Measurements from ENCODE around the gene CALD1.

Gene CALD1

DNA sequence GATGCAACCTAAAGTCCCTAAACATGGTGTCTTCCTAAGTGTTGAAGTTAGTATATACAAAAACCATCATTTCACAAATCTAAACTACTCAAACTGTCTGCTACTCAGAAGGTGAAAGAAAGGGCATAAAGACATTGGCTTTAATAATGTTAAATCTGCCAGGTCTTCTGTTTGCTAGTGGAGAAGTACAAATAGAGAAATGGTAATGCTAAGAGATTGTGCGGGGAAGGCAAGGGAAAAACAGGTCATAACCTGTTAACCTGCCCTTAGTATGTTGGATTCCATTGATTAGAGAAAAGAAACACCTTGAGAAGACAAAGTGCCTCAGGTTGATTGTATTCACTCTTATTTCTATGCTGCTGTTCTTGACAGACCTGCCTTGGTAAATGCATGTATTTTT is 80.3 kb downstream of the CALD1 start:
- no peak for DNase-seq (ENCODE audit: low read depth, low spot score)

DNA sequence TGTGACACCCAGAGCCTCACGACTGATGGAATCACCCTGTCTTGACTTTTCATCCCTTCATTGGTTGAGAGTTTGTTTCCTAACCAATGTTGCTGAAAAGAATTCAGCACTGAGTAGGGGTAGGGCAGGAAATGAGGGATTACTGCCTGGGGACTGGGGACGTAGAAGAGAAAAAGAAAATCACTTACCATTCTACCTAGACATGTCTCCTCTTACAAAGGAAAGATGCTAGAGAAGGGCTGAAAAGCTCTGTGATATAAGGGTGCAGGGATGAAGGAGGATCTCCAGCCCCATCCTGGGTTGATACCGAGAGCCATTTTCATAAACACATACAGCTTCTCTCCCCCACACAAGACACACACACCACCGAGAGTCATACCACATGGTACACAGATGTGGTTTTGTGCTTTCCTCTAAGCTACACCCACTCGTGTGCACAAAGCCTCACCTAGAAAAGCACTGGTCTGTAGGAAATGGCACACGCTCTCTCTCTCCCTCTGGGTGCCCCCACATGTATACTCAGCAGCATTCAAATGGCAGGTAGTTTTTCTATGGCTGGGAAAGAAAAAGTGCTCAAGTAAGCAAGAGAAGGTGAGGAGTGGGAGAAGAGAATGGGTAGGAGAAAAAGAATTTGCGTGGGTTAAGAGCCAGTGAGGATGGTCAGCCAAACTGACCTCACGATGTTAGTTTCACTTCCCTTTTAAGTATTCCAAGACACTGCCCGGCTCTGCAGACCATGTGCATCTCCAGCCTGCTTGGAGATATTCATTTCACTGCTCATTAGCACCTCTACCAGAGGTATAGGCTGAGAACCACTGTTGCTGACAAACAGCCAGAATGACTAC is 85.8 kb downstream of the CALD1 start:
- DNase-seq (ENCODE audit: low read depth, low spot score), result peak; percentile 3

DNA sequence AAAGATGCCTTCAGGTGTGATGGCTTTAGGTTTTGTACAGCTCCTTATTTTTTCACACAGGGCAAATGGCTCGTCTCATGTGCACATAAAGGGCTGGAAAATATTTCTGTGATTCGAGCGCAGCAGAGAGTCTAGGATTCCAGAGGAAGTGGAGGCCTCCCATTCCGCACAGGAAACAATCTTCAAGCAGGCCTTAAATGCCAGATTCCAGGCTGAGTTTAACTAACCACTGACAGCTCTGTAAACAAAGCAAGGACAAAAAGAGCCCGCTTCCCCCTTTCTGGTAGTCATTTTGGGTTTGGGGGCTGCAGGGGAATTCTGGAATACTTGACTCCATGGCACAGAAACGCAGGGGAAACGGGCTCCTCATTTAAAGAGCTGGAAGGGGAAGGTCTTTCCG is 87.2 kb downstream of the CALD1 start:
- no peak for DNase-seq (ENCODE audit: low read depth, low spot score)

DNA sequence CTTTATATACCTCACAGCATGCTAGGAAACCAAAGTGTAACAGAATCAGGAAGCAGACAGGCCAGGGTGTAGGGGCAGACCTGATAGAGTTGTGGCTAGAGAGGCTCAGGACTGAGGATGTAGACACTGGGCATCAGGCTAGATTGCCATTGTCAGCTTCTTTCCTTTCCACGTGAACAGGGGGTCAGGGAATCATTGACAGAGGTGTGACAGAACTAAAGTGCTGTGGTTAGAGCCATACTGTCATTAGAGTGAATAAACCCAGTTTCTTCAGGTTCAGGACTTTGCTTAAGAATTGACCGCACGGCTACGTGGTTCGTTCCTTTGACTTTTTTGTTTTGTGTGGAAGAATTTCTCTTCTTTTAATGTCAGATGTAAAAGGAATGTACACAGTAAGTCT is 90.7 kb downstream of the CALD1 start:
- no peak for DNase-seq (ENCODE audit: low read depth, low spot score)

DNA sequence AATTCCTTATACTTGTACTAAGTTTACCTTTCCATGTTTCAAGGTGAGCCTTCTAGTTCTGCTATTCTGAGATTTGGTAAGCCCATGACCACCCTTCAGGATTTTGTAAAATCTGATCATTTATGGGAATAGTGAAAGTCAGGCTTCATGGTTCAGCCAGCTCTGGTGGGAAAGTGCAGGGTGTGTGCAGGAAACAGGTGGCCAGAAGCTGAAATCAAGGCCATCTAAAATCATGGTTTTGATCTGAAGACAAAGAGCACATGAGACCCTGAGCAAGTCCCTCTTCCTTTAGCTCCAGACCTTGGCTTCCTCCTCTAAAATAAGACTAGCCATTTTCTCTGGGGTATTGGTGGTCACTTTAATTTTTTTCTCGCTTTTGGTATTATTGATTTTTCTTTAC is 91.3 kb downstream of the CALD1 start:
- no peak for DNase-seq (ENCODE audit: low read depth, low spot score)

DNA sequence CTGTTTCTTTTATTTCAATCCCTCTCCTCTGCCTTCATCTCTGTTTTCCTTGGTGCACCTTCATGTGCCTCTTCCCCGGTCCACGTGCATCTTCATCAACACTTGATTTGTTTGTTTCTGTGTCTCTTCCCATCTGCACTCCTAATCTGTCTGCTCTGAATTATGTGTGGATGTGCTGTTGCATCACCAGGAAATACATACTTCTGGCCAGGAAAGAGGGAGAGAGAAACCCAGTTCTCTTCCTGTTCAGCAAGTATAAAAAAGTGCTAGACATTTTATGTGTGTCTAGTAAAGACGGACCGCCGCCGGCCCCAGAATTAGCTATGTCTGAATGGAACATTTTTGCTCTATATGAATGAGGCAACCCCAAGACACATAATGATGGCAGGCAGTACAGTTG is 93.8 kb downstream of the CALD1 start:
- no peak for DNase-seq (ENCODE audit: low read depth, low spot score)

DNA sequence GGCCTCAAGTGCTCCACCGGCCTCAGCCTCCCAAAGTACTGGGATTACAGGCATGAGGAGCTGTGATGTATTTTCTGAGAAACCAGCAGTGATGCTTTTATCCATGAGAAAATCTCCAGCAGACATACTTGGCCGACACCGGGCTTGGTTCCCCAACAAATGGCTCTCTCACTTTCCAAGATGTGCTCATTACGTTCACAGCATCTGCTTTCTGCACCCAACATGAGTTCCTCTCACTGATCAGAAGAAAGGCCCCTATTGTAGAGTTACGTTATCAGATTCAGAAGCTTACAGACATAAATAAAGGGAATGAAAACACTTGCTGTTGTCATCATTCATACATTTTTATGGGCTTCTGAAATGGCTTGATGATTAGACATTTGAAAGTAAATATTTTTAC is 95.0 kb downstream of the CALD1 start:
- DNase-seq (ENCODE audit: low read depth, low spot score), result no peak

DNA sequence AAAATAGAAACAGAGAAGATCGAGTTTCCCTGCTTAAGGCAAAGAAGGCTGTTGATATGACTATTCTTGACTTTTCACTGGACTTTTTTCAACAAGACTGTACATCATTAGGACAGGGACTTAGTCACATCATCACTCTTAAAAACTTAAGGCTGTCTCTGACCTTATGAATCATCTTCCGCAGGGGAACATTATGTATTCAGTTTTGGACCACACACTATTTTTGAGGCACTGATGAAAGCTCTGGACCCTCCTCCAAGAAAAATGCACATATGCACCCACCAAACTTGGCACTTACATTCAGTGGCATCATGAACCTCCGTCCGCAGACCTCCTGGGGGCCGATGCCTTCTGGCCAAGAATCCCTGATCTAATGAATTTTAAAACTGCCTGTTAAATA is 96.4 kb downstream of the CALD1 start:
- DNase-seq (ENCODE audit: low read depth, low spot score), result no peak

DNA sequence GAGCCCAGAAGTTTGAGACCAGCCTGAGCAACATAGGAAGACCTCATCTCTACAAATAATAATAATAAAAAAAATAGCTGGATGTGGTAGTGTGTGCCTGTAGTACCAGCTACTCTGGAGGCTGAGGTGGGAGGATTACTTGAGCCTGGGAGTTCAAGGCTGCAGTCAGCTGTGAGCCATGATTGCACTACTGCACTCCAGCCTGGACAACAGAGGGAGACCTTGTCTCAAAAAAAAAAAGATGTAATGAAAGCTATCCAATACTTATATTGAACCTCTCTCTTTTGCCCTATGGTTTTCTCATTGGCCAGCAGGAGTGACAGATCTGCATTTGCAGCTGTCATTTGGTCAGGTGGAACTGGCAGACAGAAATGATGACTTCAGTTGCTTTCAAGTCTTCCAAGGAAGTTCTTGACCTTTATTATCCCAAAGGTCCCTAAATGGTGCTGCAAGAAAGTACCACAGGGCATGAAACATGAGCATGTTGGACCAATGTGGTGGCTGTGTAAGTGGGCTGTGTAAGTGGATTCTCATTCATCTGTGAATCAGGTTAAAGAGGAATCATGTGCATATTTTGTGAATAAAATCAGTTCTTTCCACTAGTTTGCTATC is 99.4 kb downstream of the CALD1 start:
- DNase-seq (ENCODE audit: low read depth, low spot score), result no peak

DNA sequence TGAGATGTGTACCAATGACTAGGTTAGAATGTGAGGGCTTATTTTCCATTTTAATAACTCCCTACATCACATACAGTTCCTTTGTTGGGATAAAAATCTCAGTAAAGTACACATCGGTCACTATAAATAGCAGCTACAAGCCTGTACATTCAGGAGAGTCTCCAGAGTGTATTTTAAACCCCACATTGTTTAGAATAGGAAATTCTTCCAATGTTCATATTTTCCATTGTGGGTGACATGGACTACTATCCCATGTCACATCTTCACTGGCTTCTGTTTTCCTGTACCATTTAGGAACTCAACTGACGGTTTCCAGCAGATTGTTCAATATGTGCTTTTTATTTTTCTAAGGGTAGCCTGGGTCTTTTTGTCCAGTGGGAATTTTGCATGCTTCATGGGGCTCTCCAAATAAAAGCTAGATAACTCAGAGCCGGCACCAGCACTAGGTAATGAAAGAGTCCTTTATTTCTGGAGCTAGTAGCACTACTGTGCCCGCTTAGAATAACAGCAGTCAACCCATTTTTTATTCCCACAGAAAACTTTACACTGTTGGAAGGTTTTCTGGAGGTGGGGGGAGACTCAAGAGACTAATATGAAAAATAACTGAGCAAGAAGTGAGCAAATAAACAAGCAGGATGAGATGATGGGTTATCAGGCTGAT is 100.5 kb downstream of the CALD1 start:
- no peak for DNase-seq (ENCODE audit: low read depth, low spot score)

DNA sequence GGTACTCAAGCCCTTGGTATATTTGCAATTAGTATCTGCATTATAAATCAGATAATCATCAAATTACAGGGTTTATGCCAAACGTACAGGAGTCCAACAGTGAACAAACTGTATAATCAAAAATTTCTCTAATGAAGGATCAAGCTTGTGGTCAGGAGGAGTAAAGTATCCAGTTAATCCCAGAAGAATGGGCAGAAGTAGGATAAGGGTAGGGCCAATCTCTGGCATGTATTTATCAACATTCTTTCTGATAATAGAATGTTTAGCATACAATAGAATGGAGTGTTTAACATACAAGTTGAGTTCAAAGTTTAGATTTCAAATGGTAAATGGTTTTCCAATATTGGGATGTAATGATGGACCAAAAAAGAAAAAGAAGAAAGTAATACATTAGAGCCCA is 103.0 kb downstream of the CALD1 start:
- no peak for DNase-seq (ENCODE audit: low read depth, low spot score)

DNA sequence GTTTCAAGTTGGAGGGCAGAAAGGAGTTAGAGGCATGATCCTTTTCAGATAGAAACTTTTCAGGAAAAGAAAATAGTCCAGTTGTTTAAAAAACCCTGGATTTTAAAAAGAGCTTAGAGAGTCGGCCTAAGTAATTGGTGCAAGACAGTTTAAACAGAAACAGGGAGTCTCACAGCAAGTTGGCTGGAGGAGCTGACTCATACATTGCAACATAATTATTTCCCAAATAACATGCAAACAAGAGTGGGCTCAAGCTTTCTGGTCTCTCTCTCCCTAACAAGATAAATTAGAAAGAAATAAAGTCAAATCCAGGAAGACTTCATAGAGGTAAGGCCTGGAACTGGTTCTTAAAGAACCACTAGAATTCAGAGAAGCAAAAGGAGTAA is 106.5 kb downstream of the CALD1 start:
- no peak for DNase-seq (ENCODE audit: low read depth, low spot score)

DNA sequence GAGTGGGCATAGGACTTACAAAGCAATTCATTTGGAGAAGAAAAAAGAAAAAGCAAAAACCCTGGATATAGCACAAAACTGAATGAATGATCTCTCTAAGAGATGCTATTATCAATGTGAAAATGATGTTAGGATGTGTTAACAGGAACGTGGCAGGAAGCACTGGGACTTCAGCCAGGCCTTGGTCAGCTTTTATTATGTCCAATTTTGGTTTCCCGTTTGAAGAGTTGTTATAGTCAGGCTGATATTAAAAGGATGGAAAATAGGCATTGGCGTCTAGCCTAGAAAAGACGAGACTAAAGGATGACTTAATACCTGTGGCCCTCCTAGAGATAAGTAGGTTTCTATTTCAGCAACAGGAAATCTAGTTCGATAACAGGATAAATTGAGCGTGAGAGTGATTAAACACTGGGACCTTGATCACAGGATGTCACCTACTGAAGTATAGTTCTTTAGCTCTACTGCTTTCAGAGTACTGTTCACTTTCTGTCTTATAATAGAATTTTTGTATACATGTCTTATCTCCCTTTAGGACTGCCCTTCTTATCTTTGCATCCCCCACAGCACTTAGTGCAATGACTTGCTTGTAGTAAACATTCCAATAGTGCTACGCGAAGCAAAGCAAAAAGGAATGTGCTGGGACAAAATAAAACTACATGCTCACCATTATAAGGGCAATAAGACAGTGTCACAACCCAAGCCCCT is 107.1 kb downstream of the CALD1 start:
- no peak for DNase-seq (ENCODE audit: low read depth, low spot score)

DNA sequence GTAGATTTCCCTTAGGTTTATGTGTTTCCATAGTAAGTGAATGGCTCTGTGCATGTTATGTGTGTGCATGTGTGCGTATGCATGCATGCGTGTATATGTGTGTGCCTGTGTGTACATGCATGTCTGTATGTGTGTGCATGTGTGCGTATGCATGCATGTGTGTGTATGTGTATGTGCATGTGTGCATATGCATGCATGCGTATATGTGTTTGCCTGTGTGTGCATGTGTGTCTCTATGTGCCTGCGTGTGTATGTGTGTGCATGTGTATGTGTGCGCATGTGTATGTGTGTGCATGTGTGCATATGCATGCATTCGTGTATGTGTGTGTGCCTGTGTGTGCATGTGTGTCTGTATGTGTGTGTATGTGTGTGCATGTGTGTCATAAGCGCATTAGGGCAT is 108.1 kb downstream of the CALD1 start:
- no peak for DNase-seq (ENCODE audit: low read depth, low spot score)

DNA sequence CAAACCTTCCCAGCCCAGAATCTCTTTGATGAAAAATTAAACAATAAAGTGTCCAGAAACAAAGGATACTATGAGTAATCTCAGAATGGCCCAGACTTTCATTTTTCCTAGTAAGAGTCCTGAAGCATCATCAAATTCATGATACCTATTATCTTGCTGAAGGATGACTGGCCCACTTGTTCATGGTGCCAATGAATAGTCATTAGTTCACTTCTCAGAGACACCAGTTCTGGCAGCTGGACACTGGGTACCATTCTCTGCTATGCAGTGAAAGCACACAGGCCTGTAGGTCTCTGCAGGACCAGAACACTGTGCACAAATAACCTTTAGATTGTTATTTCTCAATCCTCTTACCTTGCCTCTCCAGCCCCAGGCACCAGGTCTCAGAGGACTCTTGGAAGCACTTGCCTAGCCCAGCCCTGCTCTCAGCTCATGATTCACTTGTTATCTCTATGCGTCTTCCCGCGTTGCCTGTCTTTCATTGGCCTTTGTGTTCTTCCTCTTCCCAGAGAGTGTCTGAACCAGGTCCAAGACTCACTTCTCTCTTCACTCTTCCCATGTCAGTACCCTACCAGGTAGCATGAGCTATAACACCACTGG is 108.8 kb downstream of the CALD1 start:
- DNase-seq (ENCODE audit: low read depth, low spot score), result no peak

DNA sequence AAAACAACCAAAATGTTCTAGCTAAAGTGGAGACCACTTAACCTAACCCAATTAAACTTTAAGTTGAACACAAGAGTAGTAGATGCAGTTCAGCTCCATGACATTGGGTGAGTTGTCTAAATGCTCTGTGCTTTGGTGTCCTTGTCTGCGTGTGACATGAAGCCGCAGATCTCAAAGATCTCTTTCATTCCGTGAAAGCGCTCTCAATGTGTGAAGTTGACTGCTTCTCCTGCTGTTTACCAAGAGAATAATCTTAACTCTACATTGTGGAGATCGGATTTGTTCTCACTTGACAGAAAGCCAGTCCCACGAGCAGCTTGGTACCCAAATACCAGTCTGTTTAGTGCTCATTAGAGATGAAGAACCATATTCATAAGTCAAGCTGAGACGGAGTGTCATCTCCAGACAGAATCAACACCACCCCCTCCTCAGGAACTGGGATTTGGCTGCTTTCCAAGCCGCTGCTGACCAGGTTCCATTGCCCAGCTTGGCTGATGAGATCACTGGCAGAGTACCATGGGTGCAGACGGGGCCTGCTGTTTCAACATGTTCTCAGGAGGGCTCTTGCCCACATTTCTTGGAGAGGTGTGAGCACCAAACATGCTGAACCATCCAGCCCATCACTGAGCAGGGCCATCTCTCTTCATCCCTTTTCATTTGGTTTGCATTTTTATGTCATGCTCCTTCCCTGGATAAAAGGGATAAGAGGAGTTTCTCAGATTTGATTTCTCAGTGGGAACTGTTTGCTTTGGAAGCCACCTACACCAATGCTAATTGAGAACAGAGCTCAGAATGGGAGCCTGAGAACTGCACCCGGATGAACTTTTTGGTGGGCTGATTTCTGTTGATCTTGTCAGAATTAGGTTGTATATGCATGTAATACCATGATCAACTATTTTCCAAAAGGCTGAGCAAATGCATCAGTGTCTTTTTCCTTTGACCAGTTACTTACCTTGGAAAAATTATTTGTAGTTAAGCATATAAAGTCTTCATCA is 111.1 kb downstream of the CALD1 start:
- no peak for DNase-seq (ENCODE audit: low read depth, low spot score)

DNA sequence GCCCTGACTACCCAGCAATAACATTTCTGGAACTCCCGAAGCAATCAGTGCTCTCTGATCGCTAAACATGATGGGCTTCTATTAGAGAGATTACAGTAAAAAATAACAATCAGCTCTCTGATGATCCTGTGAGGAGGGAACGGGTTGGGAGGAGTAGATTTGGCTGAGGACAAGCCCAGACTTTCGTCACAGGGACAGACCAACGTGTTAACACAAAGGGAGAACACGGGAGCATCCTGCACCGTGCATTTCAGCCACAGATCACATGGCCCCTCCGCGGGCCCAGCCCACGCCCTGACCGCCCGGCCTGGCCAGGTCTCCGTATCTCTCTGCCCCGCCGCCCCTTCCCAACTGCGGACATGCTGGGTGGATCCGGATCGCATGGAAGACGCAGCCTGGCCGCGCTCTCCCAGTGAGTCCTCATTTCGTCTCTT is 111.8 kb downstream of the CALD1 start:
- DNase-seq (ENCODE audit: low read depth, low spot score), result no peak

DNA sequence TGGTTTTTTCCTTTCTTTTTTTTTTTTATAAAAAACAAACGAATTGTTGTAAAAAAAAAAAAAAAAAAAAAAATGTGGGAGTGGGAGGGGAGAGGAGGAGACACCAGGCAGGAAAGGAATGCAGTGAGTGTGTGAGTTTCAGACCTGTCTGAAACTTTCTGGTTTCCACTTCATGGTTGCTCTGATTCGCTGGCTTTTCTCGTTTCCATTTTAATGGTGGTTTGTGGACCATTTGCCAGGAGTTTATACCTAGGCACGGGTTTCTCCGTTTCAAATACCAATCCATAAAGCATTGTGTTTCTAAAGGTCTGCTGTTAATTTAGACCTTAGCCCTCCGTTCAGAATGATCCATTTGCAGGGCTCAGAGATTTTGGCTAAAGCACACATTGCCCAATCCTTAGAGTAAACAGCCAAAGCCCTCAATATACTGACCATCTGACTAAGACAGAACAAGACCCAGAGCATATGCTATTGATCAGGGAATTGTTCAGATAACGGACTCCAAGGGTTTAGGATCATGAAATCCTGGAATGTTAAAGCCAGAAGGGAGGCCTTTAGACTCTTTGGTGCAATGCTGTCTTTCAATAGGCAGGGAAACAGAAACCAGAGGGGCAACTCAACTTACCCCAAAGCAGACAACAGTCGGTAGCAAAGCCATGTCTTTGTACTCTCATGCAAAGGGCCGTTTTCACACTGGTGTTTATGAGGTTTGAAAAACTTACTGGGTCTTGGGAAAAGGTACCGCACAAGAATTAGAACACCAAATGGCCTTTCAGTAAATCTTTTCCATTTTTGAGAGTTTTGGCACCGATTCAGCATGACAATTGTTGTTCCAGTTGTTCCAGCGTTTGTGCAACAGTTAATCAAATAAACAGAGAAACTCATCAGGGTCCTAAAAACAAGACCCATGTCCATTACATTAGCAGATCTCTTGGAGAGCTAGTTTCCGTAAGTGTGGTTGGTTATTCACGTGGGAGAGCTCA is 112.6 kb downstream of the CALD1 start:
- no peak for DNase-seq (ENCODE audit: low read depth, low spot score)

DNA sequence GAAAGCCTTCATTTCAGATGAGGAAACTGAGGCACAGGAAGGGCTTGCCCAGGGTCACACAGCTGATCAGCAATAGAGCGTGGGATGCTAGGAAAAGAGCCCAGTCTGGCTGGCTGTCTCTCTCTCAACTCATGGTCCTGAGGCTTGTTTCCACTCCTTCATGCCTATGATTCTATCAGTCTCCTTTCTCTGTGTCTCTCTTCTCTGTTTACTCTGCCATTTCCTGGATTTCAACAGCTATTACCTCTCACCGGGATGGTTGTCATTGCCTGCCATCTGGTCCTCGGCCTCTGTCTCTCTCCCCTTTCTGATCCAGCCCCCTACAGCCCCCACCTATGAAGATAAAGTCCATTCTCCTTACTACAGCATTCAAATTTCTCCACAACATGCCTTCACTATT is 113.5 kb downstream of the CALD1 start:
- no peak for DNase-seq (ENCODE audit: low read depth, low spot score)

Measured in activated naive CD8-positive, alpha-beta T cell treated with anti-CD3 and anti-CD28 coated beads, Interleukin-2, amount 50 U/mL, for 16 hours (primary cell).